ENCODE results near the gene KCNJ12. TPM values are rescaled to one million over a fixed set of nuclear protein-coding genes. Genes with fewer than 3 reads are reported as not detected.

The KCNJ12 gene
- total and polyA plus RNA-seq, 12 donors: 0.39 to 3.9 (median 0.97) TPM

GRCh38 chr17:21379080-21379711 is 3.0 kb downstream of the KCNJ12 start:
- 56 to 70% (median 62%) methylated on average over 10 to 17 of the region's 17 CpGs for WGBS, 4 donors
- Histone ChIP-seq H3K4me1 (replicated peaks in 1 of 2) (peaks cover 0 to 10% of the 10 kb centered on the region in 2 donors), H3K27ac (peak overlapping the region in 1 of 5 donors; percentile 26), H3K36me3 (replicated peaks in 1 of 2) (no peaks in the 10 kb centered on the region), H3K27me3 (peaks cover 25% of the 10 kb centered on the region), H3K4me3 (no peak overlapping the region), H3K9me3 (replicated peaks in 1 of 3) (no peaks in the 10 kb centered on the region)
- peak in 1 of 7 donors; percentile 60 for DNase-seq
- intact Hi-C loops (cut with DNase I): no loop called here
- TF ChIP-seq, protein P1, sequence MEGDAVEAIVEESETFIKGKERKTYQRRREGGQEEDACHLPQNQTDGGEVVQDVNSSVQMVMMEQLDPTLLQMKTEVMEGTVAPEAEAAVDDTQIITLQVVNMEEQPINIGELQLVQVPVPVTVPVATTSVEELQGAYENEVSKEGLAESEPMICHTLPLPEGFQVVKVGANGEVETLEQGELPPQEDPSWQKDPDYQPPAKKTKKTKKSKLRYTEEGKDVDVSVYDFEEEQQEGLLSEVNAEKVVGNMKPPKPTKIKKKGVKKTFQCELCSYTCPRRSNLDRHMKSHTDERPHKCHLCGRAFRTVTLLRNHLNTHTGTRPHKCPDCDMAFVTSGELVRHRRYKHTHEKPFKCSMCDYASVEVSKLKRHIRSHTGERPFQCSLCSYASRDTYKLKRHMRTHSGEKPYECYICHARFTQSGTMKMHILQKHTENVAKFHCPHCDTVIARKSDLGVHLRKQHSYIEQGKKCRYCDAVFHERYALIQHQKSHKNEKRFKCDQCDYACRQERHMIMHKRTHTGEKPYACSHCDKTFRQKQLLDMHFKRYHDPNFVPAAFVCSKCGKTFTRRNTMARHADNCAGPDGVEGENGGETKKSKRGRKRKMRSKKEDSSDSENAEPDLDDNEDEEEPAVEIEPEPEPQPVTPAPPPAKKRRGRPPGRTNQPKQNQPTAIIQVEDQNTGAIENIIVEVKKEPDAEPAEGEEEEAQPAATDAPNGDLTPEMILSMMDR (IDR thresholded peaks at IDR 0.05): no peak
- no peak for TF ChIP-seq POLR2A (IDR thresholded peaks at IDR 0.05)

DNA sequence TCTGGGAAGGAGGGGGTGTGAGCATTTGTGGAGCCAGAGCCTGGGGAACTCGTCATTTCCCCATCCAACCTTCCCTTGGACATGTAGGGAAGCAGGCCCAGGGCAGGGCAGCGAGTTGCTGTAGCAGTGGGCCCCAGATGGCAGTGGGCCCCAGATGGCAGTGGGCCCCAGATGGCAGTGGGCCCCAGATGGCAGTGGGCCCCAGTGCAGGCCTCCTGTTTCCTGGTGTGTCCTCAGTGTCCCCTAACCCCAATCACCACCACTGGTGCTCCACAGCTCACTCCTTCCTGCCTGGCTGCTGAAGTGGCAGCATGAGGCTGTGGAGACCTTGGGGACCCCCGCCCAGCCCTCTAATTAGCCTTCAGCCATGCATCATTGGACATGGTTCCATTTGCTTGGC is 4.5 kb downstream of the KCNJ12 start:
- intact Hi-C loops (cut with DNase I): no loop called here
- no peak overlapping the region for H3K27ac ChIP-seq
- DNase-seq: no peak
- H3K9me3 ChIP-seq (replicated peaks in 1 of 3): no peaks in the 10 kb centered on the region
- H3K4me3 ChIP-seq: no peak overlapping the region
- H3K4me1 ChIP-seq (replicated peaks in 1 of 2): peaks cover 0 to 10% of the 10 kb centered on the region in 2 donors
- H3K36me3 ChIP-seq (replicated peaks in 1 of 2): no peaks in the 10 kb centered on the region
- WGBS, 4 donors: 84 to 95% (median 91%) methylated on average over 2 to 3 of the region's 3 CpGs
- peaks cover 25% of the 10 kb centered on the region for H3K27me3 ChIP-seq
- no peak for TF ChIP-seq POLR2A (IDR thresholded peaks at IDR 0.05)
- TF ChIP-seq, protein P1 (IDR thresholded peaks at IDR 0.05): no peak

- Histone ChIP-seq H3K27ac (no peak overlapping the region), H3K36me3 (replicated peaks in 1 of 2) (no peaks in the 10 kb centered on the region), H3K4me3 (no peak overlapping the region), H3K4me1 (replicated peaks in 1 of 2) (peaks cover 0 to 10% of the 10 kb centered on the region in 2 donors), H3K27me3 (peaks cover 24% of the 10 kb centered on the region), H3K9me3 (replicated peaks in 1 of 3) (no peaks in the 10 kb centered on the region)
- WGBS, 4 donors: 90 to 96% (median 92%) methylated on average over 5 to 6 of the region's 6 CpGs
- no peak for DNase-seq
- TF ChIP-seq, protein P1 (IDR thresholded peaks at IDR 0.05): no peak
- no peak for TF ChIP-seq POLR2A (IDR thresholded peaks at IDR 0.05)
- intact Hi-C loops (cut with DNase I): no loop called here
These were observed 5.0 kb downstream of the KCNJ12 start for GRCh38 chr17:21381076-21381706.

DNA sequence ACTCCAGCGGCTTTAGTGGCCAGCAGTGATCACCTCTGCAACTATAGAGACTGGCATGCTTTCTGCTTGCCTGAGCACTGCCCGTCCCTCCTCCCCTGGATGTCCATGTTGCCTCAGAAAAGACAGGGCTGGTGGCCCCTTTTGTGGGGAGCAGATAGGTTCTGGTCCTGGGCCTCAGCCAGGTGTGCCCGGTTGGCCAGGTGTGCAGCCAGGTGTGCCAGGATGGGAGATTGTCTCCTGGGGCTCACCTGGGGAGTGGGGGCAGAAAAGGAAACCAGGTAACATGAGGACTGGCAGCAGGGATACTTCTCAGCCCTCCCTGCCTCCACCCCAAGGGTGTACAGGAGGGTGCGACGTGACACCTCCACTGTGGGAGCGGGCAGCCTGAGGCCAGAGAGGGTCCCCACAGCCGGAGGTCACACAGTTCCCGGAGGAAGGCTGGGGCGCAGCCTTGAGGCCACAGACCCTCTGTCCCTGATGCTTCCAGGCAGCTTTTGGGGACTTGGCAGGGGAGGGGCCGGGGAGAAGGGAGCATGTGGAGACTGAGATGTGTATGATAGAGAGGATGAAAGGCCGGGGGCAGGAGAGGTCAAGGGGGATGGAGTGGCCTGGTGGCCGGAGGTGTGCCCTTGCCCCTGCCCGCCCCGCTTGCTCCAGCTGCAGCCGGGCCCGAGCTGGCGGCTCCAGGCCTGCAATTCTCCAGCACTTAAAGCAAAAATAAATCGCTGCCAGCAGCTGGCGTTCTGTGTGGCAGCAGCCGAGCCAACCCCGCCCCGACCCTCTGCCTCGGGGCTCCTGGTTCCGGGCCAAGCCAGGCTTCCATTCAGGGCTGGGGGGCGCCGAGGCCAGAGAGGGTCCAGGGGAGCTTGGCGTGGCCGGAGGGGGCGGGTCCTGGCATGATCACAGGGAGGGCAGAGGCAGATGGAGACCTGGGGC is 6.7 kb downstream of the KCNJ12 start:
- TF ChIP-seq, protein P1 (IDR thresholded peaks at IDR 0.05): no peak
- TF ChIP-seq POLR2A (IDR thresholded peaks at IDR 0.05): no peak
- intact Hi-C loops (cut with DNase I): no loop called here
- WGBS, 4 donors: 74 to 83% (median 76%) methylated on average over 13 to 29 of the region's 29 CpGs
- Histone ChIP-seq H3K27ac (no peak overlapping the region), H3K27me3 (peaks cover 9% of the 10 kb centered on the region), H3K9me3 (replicated peaks in 1 of 3) (no peaks in the 10 kb centered on the region), H3K36me3 (replicated peaks in 1 of 2) (no peaks in the 10 kb centered on the region), H3K4me3 (no peak overlapping the region), H3K4me1 (replicated peaks in 1 of 2) (peaks cover 0 to 1% of the 10 kb centered on the region in 2 donors)
- no peak for DNase-seq

Data from adrenal gland (tissue), 12 donors.